Fibroblast of lung (primary cell): Measurements from ENCODE around the gene IGF1R. TPM values are rescaled to one million over a fixed set of nuclear protein-coding genes. Genes with fewer than 3 reads are reported as not detected.

Experiments
- DNase-seq, 2 donors: peaks; one replicate each; pipeline versions ENCODE4 v3.0.0 to v3.0.0-alpha.2; 2010; ENCODE audit warnings: low read depth in 2 of 2
- H2AFZ ChIP-seq: 2 replicates; pipeline ENCODE4 v1.5.1; 2012; ENCODE audit warnings: low read length, control low read depth, inconsistent platforms
- H3K27ac ChIP-seq: 2 replicates; pipeline ENCODE4 v1.5.1; 2011; ENCODE audit warnings: low read length, control low read depth; ENCODE audit not compliant: insufficient read depth
- H3K27me3 ChIP-seq: 2 replicates; pipeline ENCODE4 v1.5.1; 2011; ENCODE audit warnings: mild to moderate bottlenecking, low read length; ENCODE audit not compliant: control insufficient read depth, insufficient read depth
- H3K36me3 ChIP-seq: 2 replicates; pipeline ENCODE4 v1.5.1; 2011; ENCODE audit warnings: low read length; ENCODE audit not compliant: control insufficient read depth, insufficient read depth
- H3K4me1 ChIP-seq: 2 replicates; pipeline ENCODE4 v1.5.1; 2011; ENCODE audit warnings: low read length; ENCODE audit not compliant: control insufficient read depth, insufficient read depth; ENCODE audit errors: extremely low read depth
- H3K4me2 ChIP-seq: 2 replicates; pipeline ENCODE4 v1.5.1; 2011; ENCODE audit warnings: low read length, control low read depth; ENCODE audit not compliant: insufficient read depth; ENCODE audit errors: extremely low read depth
- H3K4me3 ChIP-seq, 4 experiments: fragments of 200-600 bp in 1 of 4; sonication (generic) in 1 of 4; replicated peaks in 1 of 4; 2 replicates each; pipeline ENCODE4 v1.5.1; 2011 to 2016; ENCODE audit warnings: low read length in 4 of 4, low read depth in 3 of 4, mild to moderate bottlenecking in 3 of 4, control low read depth in 2 of 4, inconsistent platforms in 1 of 4, mixed read lengths in 1 of 4; ENCODE audit not compliant: insufficient read depth in 1 of 4; ENCODE audit errors: control extremely low read depth in 1 of 4
- H3K79me2 ChIP-seq: 2 replicates; pipeline ENCODE4 v1.5.1; 2012; ENCODE audit warnings: mild to moderate bottlenecking, low read length, inconsistent platforms; ENCODE audit not compliant: control insufficient read depth, insufficient read depth
- H3K9ac ChIP-seq: 2 replicates; pipeline ENCODE4 v1.5.1; 2011; ENCODE audit warnings: mild to moderate bottlenecking, low read length, control low read depth; ENCODE audit not compliant: insufficient read depth
- H3K9me3 ChIP-seq: 2 replicates; pipeline ENCODE4 v1.5.1; 2012; ENCODE audit warnings: low read depth, low read length; ENCODE audit not compliant: control insufficient read depth, insufficient read depth
- H4K20me1 ChIP-seq: 2 replicates; pipeline ENCODE4 v1.5.1; 2011; ENCODE audit warnings: low read length; ENCODE audit not compliant: control insufficient read depth, insufficient read depth; ENCODE audit errors: extremely low read depth
- EZH2 ChIP-seq: IDR thresholded peaks from 2 replicates; pipeline ENCODE4 v1.5.1; 2012; ENCODE audit warnings: low read length, control low read depth, mild to moderate bottlenecking; ENCODE audit errors: missing control alignments
- polyA plus RNA-seq, 2 donors: library from polyadenylated mRNA; depleted of rRNA in 1 of 2; stranded (reverse) in 1 of 2; unstranded in 1 of 2; fragments of >200 nt; gene quantifications; 2 replicates each; pipeline ENCODE4 v1.2.1, GENCODE V29; 2011 to 2012; ENCODE audit warnings: missing spikeins in 1 of 2
- total RNA-seq: library from RNA; depleted of rRNA; stranded (reverse); fragments of >200 nt; gene quantifications from 2 replicates; pipeline ENCODE4 v1.2.1, GENCODE V29; 2014
- TF ChIP-seq, protein P1 (sequence below), 2 donors: IDR thresholded peaks in 1 of 2; conservative IDR thresholded peaks in 1 of 2; 1 replicate in 1 of 2; 2 replicates in 1 of 2; pipeline ENCODE4 v1.5.1; 2011 to 2012; ENCODE audit warnings: low read length in 2 of 2, control low read depth in 1 of 2, inconsistent platforms in 1 of 2, low read depth in 1 of 2, mild to moderate bottlenecking in 1 of 2

The IGF1R gene
- total and polyA plus RNA-seq, 2 donors (not counting 1 experiment from before 2014, with no cell fraction given), result 14.6 to 28.6 TPM

DNA sequence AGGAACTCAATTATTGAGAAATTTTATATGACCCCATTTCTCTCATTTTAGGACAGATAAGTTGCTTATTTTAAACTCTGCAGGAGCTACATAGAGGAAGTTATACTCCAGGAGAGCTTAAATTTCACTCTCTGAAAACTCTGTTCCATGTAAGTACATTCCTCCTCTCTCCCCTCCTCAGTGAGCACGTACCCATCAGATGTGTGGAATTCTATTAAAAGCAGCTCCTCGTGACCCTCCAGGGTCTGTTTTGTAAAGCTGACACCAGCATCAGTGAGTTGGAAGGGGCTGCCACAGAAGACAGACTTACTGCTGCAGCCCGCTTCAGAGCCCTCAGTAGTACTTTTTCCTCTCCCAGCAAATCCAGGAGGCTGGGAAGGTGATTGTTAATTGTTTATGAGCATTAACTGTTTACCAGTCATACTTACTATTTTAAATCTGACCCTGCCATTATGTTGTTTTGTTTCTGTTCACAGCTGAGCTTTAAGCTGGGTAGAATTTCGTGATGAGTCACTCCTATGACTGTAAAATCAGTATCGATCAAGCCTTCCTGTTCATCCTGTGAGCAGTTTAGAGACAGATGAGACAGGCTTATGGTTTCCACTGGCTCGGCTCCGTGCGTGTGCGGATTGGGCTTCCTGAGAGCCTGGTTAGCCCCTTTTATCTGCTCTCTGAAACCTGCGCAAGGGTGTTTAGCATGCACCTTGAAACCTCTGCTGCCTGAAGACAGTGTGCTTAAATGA is 20.4 kb downstream of the IGF1R start:
- Histone ChIP-seq H3K4me3 (no peak overlapping the region), H3K9me3 (no peaks in the 10 kb centered on the region), H3K9ac (no peak overlapping the region), H3K27ac (peak overlapping the region; percentile 61), H3K79me2 (peaks cover 62% of the 10 kb centered on the region), H3K27me3 (no peaks in the 10 kb centered on the region), H3K36me3 (peaks cover 2% of the 10 kb centered on the region), H4K20me1 (no peaks in the 10 kb centered on the region), H3K4me2 (peak overlapping the region; percentile 67), H2AFZ (no peak overlapping the region), H3K4me1 (peaks cover 32% of the 10 kb centered on the region)
- peak; percentile 62 to 78 for DNase-seq
- TF ChIP-seq, protein P1, sequence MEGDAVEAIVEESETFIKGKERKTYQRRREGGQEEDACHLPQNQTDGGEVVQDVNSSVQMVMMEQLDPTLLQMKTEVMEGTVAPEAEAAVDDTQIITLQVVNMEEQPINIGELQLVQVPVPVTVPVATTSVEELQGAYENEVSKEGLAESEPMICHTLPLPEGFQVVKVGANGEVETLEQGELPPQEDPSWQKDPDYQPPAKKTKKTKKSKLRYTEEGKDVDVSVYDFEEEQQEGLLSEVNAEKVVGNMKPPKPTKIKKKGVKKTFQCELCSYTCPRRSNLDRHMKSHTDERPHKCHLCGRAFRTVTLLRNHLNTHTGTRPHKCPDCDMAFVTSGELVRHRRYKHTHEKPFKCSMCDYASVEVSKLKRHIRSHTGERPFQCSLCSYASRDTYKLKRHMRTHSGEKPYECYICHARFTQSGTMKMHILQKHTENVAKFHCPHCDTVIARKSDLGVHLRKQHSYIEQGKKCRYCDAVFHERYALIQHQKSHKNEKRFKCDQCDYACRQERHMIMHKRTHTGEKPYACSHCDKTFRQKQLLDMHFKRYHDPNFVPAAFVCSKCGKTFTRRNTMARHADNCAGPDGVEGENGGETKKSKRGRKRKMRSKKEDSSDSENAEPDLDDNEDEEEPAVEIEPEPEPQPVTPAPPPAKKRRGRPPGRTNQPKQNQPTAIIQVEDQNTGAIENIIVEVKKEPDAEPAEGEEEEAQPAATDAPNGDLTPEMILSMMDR (conservative IDR thresholded peaks at IDR 0.05 in 1 of 2, IDR thresholded peaks at IDR 0.05 in 1 of 2; ENCODE audit: low read depth in 1 of 2, low read length in 2 of 2), result no peak
- TF ChIP-seq EZH2, result no peak

DNA sequence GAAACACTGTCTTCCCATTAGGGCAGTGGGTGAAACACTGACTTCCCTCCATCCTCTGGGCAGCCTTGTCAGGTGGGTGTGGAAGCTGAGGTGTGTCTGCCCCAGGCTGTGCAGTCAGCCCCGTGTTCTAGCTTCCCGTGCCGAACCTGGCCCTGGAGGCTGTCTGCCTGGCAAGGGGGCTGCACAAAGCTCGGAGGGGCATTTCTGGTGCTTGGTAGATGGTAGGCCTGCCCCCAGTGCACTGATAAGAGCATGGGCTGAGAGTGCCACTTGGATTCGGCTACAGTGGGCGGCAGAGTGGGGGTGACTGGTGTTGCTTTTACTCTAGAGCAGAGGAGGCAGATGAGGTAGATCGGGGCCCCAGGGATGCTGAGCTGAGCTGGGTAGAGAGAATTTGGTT is 21.3 kb downstream of the IGF1R start:
- peak overlapping the region; percentile 61 for H3K27ac ChIP-seq
- H3K4me1 ChIP-seq, result peaks cover 32% of the 10 kb centered on the region
- DNase-seq, result no peak
- H3K79me2 ChIP-seq, result peaks cover 64% of the 10 kb centered on the region
- H3K9me3 ChIP-seq, result no peaks in the 10 kb centered on the region
- H4K20me1 ChIP-seq, result no peaks in the 10 kb centered on the region
- no peaks in the 10 kb centered on the region for H3K27me3 ChIP-seq
- TF ChIP-seq, protein P1 (conservative IDR thresholded peaks at IDR 0.05 in 1 of 2, IDR thresholded peaks at IDR 0.05 in 1 of 2; ENCODE audit: low read depth in 1 of 2, low read length in 2 of 2), result no peak
- no peak for TF ChIP-seq EZH2
- no peak overlapping the region for H3K9ac ChIP-seq
- H3K36me3 ChIP-seq, result peaks cover 2% of the 10 kb centered on the region
- no peak overlapping the region for H3K4me3 ChIP-seq
- H2AFZ ChIP-seq, result no peak overlapping the region
- no peak overlapping the region for H3K4me2 ChIP-seq

DNA sequence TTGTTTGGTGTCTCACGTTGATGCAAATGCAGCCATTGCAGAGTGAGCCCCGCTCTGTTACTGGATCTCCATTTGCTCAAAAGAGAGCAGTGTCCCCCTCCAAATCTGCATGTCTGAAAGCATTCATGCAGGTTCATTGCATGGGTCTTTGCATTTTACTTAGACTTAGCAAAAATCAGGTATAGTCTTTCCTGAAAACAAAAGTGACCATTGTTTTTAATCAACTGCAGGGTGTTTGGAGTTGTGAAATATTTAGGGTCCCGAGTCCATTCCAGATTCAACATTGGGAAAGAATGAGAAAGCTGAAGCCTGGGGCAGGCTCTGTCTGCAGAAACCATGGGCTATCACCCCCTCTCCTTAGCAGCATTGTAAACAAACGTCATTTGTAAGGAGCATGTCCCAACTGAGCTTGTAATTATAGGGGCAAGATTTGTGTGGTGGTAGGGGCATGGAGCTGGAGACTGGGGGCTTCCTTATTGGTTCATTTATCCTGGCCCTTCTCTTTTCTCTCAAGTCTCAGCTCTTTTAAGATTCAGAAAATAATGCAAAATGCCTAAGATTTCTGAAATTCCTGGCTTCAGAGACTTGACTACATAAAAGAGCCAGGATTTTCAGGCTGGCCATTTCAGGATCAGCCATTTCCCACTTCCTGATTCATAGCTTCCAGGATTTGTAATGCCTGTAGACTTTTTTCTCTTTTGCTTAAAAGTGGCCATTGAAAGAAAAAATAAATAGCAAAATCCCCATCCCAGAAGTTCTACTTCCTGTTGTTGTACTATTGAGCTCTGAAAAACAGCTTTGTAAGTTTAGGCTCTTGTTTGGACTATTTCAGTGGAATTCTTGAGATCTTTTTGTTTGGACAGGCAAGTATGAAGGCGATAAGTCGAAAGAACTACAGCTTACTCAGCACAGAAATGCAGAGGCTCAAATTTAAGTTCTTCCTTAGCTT is 23.0 kb downstream of the IGF1R start:
- Histone ChIP-seq H3K4me2 (peak overlapping the region; percentile 84), H3K27ac (peak overlapping the region; percentile 75), H3K9ac (peak overlapping the region; percentile 32), H3K27me3 (no peaks in the 10 kb centered on the region), H3K9me3 (no peaks in the 10 kb centered on the region), H3K36me3 (peaks cover 2% of the 10 kb centered on the region), H4K20me1 (no peaks in the 10 kb centered on the region), H3K4me1 (peaks cover 32% of the 10 kb centered on the region), H2AFZ (peak overlapping the region; percentile 24), H3K79me2 (peaks cover 64% of the 10 kb centered on the region), H3K4me3 (peak overlapping the region; percentile 6 to 34 (median 20))
- peak; percentile 57 to 78 for DNase-seq
- TF ChIP-seq, protein P1 (conservative IDR thresholded peaks at IDR 0.05 in 1 of 2, IDR thresholded peaks at IDR 0.05 in 1 of 2; ENCODE audit: low read depth in 1 of 2, low read length in 2 of 2), result no peak
- no peak for TF ChIP-seq EZH2
